ENCODE measurements around the gene ARSB. TPM values are rescaled to one million over a fixed set of nuclear protein-coding genes. Genes with fewer than 3 reads are reported as not detected.

The ARSB gene
- total and polyA plus RNA-seq, 10 of the 15 experiments (the other 5 are each of a cell fraction or from before 2014, with no cell fraction given), result 1.2 to 8.2 (median 6.1) TPM

DNA sequence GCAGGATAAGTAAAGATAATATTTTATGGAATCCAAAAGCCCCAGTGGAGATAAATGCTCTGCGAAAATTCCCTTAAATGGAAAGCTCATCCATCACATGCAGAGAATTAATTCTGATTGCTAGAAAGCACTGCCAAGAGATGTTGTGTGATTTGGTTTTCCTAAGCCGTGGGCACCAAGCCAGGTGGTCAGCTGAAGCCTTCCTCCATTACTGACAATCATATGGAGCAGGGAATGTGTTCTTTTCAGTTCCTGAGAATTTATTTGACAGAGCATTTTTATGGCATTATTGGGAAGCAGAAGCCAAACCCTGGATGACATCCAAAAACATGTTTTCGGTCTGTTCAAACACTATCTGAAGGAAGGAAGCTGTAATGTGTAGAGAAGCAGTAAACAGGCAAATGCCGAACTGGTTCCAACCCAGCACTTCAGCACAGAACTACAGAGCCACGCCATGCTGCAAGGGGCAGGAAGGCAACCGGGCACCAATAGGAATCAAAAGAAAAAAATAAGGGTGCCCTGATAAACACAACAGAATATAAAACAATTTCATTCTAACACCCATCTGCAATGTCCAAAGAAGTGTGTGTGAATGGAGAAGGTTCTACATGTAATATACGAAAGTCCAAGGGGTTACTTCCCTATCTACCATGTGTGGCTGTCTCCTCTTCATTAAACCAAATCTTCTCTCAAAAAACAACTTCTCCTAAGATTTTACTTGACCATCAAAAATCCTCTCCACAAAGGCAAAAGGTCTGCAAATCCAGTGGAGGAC is 12.3 kb downstream of the ARSB start (continued):
- TF ChIP-seq, protein P1, sequence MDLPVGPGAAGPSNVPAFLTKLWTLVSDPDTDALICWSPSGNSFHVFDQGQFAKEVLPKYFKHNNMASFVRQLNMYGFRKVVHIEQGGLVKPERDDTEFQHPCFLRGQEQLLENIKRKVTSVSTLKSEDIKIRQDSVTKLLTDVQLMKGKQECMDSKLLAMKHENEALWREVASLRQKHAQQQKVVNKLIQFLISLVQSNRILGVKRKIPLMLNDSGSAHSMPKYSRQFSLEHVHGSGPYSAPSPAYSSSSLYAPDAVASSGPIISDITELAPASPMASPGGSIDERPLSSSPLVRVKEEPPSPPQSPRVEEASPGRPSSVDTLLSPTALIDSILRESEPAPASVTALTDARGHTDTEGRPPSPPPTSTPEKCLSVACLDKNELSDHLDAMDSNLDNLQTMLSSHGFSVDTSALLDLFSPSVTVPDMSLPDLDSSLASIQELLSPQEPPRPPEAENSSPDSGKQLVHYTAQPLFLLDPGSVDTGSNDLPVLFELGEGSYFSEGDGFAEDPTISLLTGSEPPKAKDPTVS (IDR thresholded peaks at IDR 0.05; ENCODE audit: low read depth, low read length), result no peak
- TF ChIP-seq, protein P2, sequence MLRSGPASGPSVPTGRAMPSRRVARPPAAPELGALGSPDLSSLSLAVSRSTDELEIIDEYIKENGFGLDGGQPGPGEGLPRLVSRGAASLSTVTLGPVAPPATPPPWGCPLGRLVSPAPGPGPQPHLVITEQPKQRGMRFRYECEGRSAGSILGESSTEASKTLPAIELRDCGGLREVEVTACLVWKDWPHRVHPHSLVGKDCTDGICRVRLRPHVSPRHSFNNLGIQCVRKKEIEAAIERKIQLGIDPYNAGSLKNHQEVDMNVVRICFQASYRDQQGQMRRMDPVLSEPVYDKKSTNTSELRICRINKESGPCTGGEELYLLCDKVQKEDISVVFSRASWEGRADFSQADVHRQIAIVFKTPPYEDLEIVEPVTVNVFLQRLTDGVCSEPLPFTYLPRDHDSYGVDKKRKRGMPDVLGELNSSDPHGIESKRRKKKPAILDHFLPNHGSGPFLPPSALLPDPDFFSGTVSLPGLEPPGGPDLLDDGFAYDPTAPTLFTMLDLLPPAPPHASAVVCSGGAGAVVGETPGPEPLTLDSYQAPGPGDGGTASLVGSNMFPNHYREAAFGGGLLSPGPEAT (IDR thresholded peaks at IDR 0.05; ENCODE audit: low read depth), result no peak
- TF ChIP-seq LARP7 (IDR thresholded peaks at IDR 0.05) (no peak), ATF7 (IDR thresholded peaks at IDR 0.05; ENCODE audit: low read depth) (no peak), HDAC2 (IDR thresholded peaks at IDR 0.05) (no peak)
- TF ChIP-seq, protein P3, sequence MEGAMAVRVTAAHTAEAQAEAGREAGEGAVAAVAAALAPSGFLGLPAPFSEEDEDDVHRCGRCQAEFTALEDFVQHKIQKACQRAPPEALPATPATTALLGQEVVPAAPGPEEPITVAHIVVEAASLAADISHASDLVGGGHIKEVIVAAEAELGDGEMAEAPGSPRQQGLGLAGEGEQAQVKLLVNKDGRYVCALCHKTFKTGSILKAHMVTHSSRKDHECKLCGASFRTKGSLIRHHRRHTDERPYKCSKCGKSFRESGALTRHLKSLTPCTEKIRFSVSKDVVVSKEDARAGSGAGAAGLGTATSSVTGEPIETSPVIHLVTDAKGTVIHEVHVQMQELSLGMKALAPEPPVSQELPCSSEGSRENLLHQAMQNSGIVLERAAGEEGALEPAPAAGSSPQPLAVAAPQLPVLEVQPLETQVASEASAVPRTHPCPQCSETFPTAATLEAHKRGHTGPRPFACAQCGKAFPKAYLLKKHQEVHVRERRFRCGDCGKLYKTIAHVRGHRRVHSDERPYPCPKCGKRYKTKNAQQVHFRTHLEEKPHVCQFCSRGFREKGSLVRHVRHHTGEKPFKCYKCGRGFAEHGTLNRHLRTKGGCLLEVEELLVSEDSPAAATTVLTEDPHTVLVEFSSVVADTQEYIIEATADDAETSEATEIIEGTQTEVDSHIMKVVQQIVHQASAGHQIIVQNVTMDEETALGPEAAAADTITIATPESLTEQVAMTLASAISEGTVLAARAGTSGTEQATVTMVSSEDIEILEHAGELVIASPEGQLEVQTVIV (IDR thresholded peaks at IDR 0.05; ENCODE audit: borderline replicate concordance, partially characterized antibody), result no peak

Data from GM12878 (cell line).